Panc1 (cell line): ENCODE data around the gene NIPAL3.

Experiments
- CTCF ChIP-seq: fragments of 450-650 bp; IDR thresholded peaks from 2 replicates; pipeline ENCODE4 v1.5.1; 2017; ENCODE audit warnings: mild to moderate bottlenecking
- POLR2AphosphoS5 ChIP-seq: IDR thresholded peaks from 2 replicates; pipeline ENCODE4 v1.6.1; 2012; ENCODE audit warnings: mild to moderate bottlenecking, low read depth, low read length, moderate library complexity
- REST ChIP-seq, 2 experiments: IDR thresholded peaks; 2 replicates each; pipeline ENCODE4 v1.6.1; 2011 to 2012; ENCODE audit warnings: low read depth in 2 of 2, control low read depth in 1 of 2, low read length in 1 of 2, mild to moderate bottlenecking in 1 of 2, moderate library complexity in 1 of 2; ENCODE audit not compliant: insufficient read depth in 1 of 2
- SIN3A ChIP-seq: IDR thresholded peaks from 2 replicates; pipeline ENCODE4 v1.6.1; 2012; ENCODE audit warnings: low read depth, mild to moderate bottlenecking, low read length, moderate library complexity, borderline replicate concordance; ENCODE audit not compliant: insufficient read depth

GRCh38 chr1:24386931-24387330 lies 28.7 kb upstream of the NIPAL3 start:
- TF ChIP-seq CTCF = no peak
- TF ChIP-seq SIN3A = no peak
- no peak for TF ChIP-seq REST (IDR thresholded peaks at IDR 0.05; ENCODE audit: insufficient read depth in 1 of 2, low read depth in 2 of 2, low read length in 1 of 2)
- no peak for TF ChIP-seq POLR2AphosphoS5
